LNCaP clone FGC (cell line): ENCODE measurements around the gene SOSTDC1.

ENCODE experiments used
- DNase-seq: peaks from one replicate; pipeline ENCODE4 v3.0.0-alpha.2; 2011; ENCODE audit warnings: low read depth
- H3K4me3 ChIP-seq: 2 replicates; pipeline ENCODE4 v1.5.1; 2011; ENCODE audit warnings: mild to moderate bottlenecking, low read depth, low read length, control low read depth
- TF ChIP-seq, protein P1 (sequence below): IDR thresholded peaks from 2 replicates; pipeline ENCODE4 v1.5.1; 2012; ENCODE audit warnings: mild to moderate bottlenecking; ENCODE audit not compliant: control insufficient read depth, insufficient read depth; ENCODE audit errors: extremely low read depth

Gene SOSTDC1

DNA sequence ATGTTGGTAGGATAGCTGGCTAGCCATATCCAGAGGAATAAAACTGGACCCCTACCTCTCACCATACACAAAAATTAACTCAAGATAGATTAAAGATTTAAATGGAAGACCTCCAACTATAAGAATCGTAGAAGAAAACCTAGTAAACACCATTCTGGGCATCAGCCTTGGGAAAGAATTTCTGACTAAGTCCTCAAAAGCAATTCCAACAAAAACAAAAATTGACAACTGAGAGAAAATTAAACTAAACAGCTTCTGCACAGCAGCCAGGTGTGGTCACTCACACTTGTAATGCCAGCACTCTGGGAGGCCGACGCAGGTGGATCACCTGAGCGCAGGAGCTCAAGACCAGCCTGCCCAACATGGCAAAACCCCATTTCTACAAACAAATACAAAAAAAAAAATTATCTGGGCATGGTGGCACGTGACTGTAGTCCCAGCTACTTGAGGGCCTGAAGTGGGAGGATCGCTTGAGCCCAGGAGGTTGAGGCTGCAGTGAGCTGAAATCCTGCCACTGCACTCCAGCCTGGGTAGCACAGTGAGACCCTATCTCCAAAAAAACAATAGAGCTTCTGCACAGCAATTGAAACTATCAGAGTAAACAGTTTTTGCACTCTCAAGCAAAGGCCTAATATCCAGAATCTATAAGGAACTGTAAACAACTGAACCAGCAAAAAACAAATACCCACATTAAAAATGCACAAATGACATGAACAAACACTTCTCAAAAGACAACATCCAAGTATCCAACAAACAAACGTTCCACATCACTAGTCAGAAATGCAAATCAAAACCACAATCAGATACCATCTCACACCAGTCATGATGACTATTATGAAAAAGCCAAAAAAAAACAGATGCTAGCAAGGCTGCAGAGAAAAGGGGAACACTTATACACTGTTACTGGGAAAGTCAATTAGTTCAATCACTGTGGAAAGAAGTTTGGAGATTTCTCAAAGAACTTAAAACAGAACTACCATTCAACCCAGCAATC is 49.0 kb downstream of the SOSTDC1 start:
- no peak for DNase-seq
- no peak overlapping the region for H3K4me3 ChIP-seq
- TF ChIP-seq, protein P1, sequence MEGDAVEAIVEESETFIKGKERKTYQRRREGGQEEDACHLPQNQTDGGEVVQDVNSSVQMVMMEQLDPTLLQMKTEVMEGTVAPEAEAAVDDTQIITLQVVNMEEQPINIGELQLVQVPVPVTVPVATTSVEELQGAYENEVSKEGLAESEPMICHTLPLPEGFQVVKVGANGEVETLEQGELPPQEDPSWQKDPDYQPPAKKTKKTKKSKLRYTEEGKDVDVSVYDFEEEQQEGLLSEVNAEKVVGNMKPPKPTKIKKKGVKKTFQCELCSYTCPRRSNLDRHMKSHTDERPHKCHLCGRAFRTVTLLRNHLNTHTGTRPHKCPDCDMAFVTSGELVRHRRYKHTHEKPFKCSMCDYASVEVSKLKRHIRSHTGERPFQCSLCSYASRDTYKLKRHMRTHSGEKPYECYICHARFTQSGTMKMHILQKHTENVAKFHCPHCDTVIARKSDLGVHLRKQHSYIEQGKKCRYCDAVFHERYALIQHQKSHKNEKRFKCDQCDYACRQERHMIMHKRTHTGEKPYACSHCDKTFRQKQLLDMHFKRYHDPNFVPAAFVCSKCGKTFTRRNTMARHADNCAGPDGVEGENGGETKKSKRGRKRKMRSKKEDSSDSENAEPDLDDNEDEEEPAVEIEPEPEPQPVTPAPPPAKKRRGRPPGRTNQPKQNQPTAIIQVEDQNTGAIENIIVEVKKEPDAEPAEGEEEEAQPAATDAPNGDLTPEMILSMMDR: no peak

GRCh38 chr7:16412274-16413254 is 53.0 kb downstream of the SOSTDC1 start:
- TF ChIP-seq, protein P1: no peak

More at GRCh38 chr7:16412274-16413254, 53.0 kb downstream of the SOSTDC1 start:
- DNase-seq: no peak
- no peak overlapping the region for H3K4me3 ChIP-seq
